ENCODE results near the gene PKD1. TPM values are rescaled to one million over a fixed set of nuclear protein-coding genes. Genes with fewer than 3 reads are reported as not detected.

The PKD1 gene
- total and polyA plus RNA-seq, 2 of the 13 experiments (the other 11 are each of a cell fraction or from before 2014, with no cell fraction given) = 22.1 to 23.0 TPM

DNA sequence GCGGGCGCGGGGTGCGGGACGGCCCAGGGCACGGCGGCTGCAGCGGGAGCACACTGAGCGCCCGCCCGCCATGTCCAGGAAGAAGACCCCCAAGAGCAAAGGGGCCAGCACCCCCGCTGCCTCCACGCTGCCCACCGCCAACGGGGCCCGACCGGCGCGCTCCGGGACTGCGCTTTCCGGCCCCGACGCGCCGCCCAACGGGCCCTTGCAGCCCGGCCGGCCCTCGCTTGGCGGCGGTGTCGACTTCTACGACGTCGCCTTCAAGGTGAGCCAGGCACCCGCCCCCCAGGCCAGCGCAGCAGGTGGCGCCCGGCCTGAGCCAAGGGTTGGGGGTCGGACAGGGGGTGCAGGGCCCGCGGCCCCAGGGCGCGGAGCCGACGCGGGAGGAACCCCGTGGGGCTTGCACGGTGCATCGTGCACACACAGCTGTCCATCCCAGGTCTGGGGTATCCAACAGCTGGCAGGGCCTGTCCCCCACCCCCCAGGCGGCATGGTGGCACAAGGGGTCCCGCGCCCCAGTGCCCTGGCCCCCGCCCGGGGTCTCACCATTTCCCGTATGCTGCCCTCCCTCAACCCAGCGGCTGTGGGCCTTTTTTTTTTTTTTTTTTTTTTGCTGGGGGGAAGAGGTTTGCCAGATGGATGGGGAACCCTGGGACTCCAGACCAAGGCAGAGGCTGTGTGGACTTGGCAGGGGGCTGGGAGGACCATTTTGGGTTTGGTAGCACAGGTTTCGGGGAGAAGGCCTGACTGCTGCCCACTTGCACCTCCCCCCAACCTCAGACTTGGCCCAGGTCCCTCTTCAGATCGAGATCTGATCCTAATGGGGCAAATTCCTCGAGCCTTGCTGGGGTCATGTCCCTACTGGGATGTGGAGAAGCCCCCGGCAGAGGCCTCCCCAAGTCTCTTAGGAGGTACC, 13.3 kb upstream of the PKD1 start (continued):
- TF ChIP-seq, protein P1, sequence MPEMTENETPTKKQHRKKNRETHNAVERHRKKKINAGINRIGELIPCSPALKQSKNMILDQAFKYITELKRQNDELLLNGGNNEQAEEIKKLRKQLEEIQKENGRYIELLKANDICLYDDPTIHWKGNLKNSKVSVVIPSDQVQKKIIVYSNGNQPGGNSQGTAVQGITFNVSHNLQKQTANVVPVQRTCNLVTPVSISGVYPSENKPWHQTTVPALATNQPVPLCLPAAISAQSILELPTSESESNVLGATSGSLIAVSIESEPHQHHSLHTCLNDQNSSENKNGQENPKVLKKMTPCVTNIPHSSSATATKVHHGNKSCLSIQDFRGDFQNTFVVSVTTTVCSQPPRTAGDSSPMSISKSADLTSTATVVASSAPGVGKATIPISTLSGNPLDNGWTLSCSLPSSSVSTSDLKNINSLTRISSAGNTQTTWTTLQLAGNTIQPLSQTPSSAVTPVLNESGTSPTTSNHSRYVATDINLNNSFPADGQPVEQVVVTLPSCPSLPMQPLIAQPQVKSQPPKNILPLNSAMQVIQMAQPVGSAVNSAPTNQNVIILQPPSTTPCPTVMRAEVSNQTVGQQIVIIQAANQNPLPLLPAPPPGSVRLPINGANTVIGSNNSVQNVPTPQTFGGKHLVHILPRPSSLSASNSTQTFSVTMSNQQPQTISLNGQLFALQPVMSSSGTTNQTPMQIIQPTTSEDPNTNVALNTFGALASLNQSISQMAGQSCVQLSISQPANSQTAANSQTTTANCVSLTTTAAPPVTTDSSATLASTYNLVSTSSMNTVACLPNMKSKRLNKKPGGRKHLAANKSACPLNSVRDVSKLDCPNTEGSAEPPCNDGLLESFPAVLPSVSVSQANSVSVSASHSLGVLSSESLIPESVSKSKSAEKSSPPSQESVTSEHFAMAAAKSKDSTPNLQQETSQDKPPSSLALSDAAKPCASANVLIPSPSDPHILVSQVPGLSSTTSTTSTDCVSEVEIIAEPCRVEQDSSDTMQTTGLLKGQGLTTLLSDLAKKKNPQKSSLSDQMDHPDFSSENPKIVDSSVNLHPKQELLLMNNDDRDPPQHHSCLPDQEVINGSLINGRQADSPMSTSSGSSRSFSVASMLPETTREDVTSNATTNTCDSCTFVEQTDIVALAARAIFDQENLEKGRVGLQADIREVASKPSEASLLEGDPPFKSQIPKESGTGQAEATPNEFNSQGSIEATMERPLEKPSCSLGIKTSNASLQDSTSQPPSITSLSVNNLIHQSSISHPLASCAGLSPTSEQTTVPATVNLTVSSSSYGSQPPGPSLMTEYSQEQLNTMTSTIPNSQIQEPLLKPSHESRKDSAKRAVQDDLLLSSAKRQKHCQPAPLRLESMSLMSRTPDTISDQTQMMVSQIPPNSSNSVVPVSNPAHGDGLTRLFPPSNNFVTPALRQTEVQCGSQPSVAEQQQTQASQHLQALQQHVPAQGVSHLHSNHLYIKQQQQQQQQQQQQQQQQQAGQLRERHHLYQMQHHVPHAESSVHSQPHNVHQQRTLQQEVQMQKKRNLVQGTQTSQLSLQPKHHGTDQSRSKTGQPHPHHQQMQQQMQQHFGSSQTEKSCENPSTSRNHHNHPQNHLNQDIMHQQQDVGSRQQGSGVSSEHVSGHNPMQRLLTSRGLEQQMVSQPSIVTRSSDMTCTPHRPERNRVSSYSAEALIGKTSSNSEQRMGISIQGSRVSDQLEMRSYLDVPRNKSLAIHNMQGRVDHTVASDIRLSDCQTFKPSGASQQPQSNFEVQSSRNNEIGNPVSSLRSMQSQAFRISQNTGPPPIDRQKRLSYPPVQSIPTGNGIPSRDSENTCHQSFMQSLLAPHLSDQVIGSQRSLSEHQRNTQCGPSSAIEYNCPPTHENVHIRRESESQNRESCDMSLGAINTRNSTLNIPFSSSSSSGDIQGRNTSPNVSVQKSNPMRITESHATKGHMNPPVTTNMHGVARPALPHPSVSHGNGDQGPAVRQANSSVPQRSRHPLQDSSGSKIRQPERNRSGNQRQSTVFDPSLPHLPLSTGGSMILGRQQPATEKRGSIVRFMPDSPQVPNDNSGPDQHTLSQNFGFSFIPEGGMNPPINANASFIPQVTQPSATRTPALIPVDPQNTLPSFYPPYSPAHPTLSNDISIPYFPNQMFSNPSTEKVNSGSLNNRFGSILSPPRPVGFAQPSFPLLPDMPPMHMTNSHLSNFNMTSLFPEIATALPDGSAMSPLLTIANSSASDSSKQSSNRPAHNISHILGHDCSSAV (CRISPR knock-in tag; IDR thresholded peaks at IDR 0.05; ENCODE audit: borderline replicate concordance) = no peak
- no peak for TF ChIP-seq PAX8 (CRISPR knock-in tag; IDR thresholded peaks at IDR 0.05; ENCODE audit: borderline replicate concordance)
- TF ChIP-seq TGIF2 (CRISPR knock-in tag; IDR thresholded peaks at IDR 0.05) = no peak
- no peak for TF ChIP-seq ETV5 (CRISPR knock-in tag; IDR thresholded peaks at IDR 0.05; ENCODE audit: borderline replicate concordance)
- TF ChIP-seq HNF4G (IDR thresholded peaks at IDR 0.05; ENCODE audit: borderline replicate concordance, low read depth, low read length) = no peak
- no peak for TF ChIP-seq HNF4G (CRISPR knock-in tag; IDR thresholded peaks at IDR 0.05; ENCODE audit: borderline replicate concordance, low read depth)
- TF ChIP-seq TSC22D2 (CRISPR knock-in tag; IDR thresholded peaks at IDR 0.05; ENCODE audit: borderline replicate concordance) = no peak
- no peak for TF ChIP-seq KLF13 (CRISPR knock-in tag; IDR thresholded peaks at IDR 0.05)
- peak; percentile 45; the same call in 1 of the 2 replicates for TF ChIP-seq NFKB2 (CRISPR knock-in tag; IDR thresholded peaks at IDR 0.05; ENCODE audit: borderline replicate concordance)
- TF ChIP-seq, protein P2, sequence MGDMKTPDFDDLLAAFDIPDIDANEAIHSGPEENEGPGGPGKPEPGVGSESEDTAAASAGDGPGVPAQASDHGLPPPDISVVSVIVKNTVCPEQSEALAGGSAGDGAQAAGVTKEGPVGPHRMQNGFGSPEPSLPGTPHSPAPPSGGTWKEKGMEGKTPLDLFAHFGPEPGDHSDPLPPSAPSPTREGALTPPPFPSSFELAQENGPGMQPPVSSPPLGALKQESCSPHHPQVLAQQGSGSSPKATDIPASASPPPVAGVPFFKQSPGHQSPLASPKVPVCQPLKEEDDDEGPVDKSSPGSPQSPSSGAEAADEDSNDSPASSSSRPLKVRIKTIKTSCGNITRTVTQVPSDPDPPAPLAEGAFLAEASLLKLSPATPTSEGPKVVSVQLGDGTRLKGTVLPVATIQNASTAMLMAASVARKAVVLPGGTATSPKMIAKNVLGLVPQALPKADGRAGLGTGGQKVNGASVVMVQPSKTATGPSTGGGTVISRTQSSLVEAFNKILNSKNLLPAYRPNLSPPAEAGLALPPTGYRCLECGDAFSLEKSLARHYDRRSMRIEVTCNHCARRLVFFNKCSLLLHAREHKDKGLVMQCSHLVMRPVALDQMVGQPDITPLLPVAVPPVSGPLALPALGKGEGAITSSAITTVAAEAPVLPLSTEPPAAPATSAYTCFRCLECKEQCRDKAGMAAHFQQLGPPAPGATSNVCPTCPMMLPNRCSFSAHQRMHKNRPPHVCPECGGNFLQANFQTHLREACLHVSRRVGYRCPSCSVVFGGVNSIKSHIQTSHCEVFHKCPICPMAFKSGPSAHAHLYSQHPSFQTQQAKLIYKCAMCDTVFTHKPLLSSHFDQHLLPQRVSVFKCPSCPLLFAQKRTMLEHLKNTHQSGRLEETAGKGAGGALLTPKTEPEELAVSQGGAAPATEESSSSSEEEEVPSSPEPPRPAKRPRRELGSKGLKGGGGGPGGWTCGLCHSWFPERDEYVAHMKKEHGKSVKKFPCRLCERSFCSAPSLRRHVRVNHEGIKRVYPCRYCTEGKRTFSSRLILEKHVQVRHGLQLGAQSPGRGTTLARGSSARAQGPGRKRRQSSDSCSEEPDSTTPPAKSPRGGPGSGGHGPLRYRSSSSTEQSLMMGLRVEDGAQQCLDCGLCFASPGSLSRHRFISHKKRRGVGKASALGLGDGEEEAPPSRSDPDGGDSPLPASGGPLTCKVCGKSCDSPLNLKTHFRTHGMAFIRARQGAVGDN (CRISPR knock-in tag; IDR thresholded peaks at IDR 0.05) = peak; percentile 4; the same call in 1 of the 2 replicates
- TF ChIP-seq FOXJ3 (CRISPR knock-in tag; IDR thresholded peaks at IDR 0.05; ENCODE audit: borderline replicate concordance) = no peak
- TF ChIP-seq ZNF709 (CRISPR knock-in tag; IDR thresholded peaks at IDR 0.05) = no peak
- TF ChIP-seq CHD2 (IDR thresholded peaks at IDR 0.05; ENCODE audit: low read depth, low read length) = no peak
- no peak for TF ChIP-seq TP53 (CRISPR knock-in tag; conservative IDR thresholded peaks at IDR 0.05)
- no peak for TF ChIP-seq ELK4 (CRISPR knock-in tag; IDR thresholded peaks at IDR 0.05; ENCODE audit: borderline replicate concordance)
